Measurements from ENCODE around the gene FUT2.

- TF ChIP-seq POLR2A (IDR thresholded peaks at IDR 0.05) (no peak), CTCF (IDR thresholded peaks at IDR 0.05) (no peak)
Observed at GRCh38 chr19:48722196-48722708, 26.5 kb downstream of the FUT2 start.
